CMK (cell line): ENCODE measurements around the gene ASTN2.
"Not testable (repeated sequence)": the region's sequence is repeated elsewhere in the genome, so short reads cannot be mapped to it uniquely, and the experiment has no call there.

Experiments
- DNase-seq: peaks from one replicate; pipeline ENCODE4 v3.0.0-alpha.2; 2010; ENCODE audit warnings: low read depth

ASTN2 gene

DNA sequence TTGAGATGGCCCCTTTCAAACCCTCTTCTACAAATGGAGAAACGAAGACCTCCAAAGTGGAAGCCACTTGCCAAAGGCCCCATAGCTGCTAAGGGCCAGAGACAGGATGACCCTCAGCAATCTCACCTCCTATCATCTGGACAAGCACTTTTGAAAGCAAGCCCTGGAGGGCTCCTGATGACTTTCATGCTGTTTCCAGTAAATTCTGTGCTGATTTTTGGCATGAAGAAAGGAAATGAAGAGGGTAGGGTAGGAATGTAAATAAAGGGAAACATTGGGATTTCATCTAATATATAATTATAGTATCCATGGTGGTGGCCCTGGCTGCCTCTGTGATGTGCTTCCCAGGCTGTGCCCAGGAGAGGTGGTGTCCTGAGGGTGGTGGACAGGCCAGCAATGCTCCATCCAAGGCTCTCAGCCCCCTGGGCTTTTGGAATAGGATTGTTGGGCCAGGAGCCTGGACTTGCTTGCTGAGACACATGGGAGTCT is 935.8 kb downstream of the ASTN2 start:
- no peak for DNase-seq

- DNase-seq = no peak
Measured at GRCh38 chr9:116477584-116478141, 937.2 kb downstream of the ASTN2 start.

GRCh38 chr9:116476935-116477381 is 937.9 kb downstream of the ASTN2 start:
- DNase-seq = no peak

- no peak for DNase-seq
Measured at GRCh38 chr9:116476002-116476401, 938.9 kb downstream of the ASTN2 start.

- DNase-seq = no peak
Measured at GRCh38 chr9:116475201-116475600, 939.7 kb downstream of the ASTN2 start.

GRCh38 chr9:116471944-116472506 is 942.8 kb downstream of the ASTN2 start:
- no peak for DNase-seq

- no peak for DNase-seq
Measured at GRCh38 chr9:116471093-116471906, 943.6 kb downstream of the ASTN2 start.

GRCh38 chr9:116468793-116469527 is 945.9 kb downstream of the ASTN2 start:
- DNase-seq = no peak

DNA sequence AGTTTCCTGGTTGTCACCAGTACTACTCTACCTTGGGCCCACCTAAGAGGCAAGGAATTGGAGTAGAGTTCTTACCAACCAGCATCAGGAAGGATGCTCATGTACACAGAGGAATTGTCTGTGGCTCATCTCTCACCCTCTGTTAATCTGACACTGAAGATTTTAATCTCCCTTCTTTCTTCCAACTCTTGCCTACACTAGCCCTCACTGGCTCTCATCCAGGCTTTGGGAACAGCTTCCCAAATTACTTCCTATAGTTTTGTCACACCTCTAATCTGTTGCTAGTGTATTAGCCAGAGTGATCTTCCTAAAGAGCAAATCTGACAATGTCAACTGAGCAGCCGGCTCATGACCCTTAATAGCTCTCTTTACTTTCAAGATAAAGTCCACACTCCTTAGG is 946.5 kb downstream of the ASTN2 start:
- no peak for DNase-seq

- no peak for DNase-seq
Measured at GRCh38 chr9:116467740-116468351, 947.0 kb downstream of the ASTN2 start.

DNA sequence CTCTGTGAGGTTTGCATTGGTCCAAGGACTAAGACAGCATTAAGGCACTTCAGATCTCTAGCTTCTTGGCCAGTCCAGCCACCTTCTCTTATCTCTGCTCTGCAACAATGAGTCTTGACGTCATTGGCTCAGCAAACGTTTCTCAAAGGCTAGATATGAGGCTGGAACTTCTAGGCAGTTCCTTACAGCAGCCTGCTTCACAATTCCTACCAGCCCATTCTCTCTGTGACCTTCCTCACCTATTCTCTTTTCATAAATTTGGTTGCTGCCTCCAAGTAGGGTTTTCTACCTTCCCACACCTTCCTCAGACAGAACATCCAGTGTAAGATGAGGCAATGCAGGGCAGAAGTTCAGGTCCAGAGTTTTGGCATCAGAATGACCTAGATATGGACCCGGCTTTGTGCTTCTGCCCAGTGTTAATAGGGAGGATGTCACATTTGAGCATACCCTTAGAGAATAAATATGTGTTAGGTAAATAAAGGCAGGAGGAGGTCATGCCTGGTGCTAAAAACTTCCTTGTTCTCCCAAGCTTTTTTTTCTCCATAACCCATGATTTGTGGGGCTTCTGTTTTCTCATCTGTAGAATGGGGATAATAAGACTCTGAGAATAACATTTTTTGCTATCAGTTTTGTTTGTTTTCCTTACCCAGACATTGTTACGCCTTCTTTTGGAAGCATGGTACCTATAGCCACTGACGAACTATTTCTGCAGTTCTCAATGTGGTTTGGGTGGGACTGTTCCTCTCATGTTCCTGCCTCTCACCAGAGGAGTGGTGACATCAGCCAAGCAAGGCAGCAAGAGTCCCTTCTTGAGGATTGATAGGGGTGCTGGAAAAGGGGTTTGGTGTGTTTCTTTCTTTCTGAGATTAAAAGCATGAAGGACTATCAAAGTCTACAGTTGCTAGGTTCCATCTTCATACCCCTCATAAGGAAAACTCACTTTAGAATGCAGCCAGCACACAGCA is 948.3 kb downstream of the ASTN2 start:
- peak; percentile 45 for DNase-seq

- DNase-seq = no peak
Measured at GRCh38 chr9:116465576-116466270, 949.1 kb downstream of the ASTN2 start.

GRCh38 chr9:116464987-116465571 is 949.8 kb downstream of the ASTN2 start:
- DNase-seq = peak; percentile 74

GRCh38 chr9:116464423-116464822 is 950.4 kb downstream of the ASTN2 start:
- DNase-seq = no peak

- no peak for DNase-seq
Measured at GRCh38 chr9:116461632-116462031, 953.2 kb downstream of the ASTN2 start.

DNA sequence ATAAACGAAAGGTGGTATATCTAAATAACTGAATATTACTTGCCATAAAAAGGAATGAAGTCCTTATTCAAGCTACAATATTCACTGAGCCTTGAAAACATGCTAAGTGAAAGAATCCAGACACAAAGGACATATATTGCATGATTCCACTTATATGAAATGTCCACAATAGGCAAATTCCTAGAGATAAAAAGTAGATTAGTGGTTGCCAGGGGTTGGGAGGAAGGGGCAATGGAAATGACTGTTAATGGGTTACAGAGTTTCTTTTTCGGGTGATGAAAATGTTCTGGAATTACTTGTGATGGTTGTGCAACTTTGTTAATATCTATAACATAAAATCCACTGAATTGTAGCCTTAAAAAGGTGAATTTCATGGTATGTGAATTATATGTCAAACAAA is 954.8 kb downstream of the ASTN2 start:
- no peak for DNase-seq

DNA sequence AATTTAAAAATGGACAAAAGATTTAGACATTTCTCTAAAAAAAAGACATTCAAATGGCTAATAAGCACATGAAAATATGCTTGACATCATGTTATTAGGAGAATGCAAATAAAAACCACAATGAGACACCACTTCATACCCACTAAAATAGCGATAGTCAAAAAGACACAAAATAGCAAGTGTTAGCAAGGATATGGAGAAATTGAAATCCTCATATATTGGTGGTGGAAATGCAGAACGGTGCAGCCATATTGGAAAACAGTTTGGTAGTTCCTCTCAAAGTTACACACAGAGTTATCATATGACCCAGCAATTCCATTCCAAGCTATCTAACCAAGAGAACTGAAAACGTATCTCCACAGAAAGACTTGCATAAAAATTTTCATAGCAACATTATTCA is 955.3 kb downstream of the ASTN2 start:
- no peak for DNase-seq

DNA sequence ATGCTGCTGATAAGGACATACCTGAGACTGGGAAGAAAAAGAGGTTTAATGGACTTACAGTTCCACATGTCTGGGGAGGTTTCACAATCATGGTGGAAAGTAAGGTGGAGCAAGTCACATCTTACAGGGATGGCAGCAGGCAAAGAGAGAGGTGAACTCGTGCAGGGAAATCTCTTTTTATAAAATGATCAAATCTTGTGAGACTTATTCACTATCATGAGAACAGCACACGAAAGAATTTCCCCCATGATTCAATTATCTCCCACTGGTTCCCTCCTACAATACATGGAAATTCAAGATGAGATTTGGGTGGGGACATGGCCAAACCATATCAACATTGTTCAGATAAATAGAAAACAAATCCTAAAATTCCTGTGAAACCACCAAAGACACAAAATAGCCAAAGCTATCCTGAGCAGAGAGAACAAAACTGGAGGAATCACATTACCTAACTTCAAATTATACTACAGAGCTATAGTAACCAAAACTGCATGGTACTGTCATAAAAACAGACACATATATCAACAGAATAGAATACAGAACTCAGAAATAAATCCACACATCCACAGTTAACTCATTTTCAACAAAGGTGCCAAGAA is 958.3 kb downstream of the ASTN2 start:
- DNase-seq = no peak

DNA sequence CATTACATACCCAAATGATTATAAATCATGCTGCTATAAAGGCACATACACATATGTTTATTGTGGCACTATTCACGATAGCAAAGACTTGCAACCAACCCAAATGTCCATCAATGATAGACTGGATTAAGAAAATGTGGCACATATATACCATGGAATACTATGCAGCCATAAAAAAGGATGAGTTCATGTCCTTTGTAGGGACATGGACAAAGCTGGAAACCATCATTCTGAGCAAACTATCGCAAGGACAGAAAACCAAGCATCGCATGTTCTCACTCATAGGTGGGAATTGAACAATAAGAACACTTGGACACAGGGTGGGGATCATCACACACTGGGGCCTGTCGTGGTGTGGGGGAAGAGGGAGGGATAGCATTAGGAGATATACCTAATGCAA is 960.3 kb downstream of the ASTN2 start:
- DNase-seq = not testable (repeated sequence)
